Stimulated activated CD4-positive, alpha-beta T cell treated with anti-CD3 and anti-CD28 coated beads, TNF-alpha, amount 100 ng/mL, for 4 hours (primary cell): ENCODE data around the gene HRH3.

ENCODE experiments used
- DNase-seq, 3 experiments: peaks; one replicate each; pipeline ENCODE4 v3.0.0-alpha.2; 2020; ENCODE audit warnings: low read depth in 3 of 3

The HRH3 gene

GRCh38 chr20:62219992-62220665 is at the start of gene HRH3:
TSS of gene HRH3 (minus strand) at chr20:62220278. CDS start at chr20:62219970, 308 bp downstream.
- DNase-seq = peak in 1 of 3 experiments; percentile 18

- DNase-seq = no peak
Observed at GRCh38 chr20:62269871-62270270, 49.8 kb upstream of the HRH3 start.

- no peak for DNase-seq
Observed at GRCh38 chr20:62269378-62269777, 49.3 kb upstream of the HRH3 start.

- no peak for DNase-seq
Observed at GRCh38 chr20:62268228-62268900, 48.3 kb upstream of the HRH3 start.

GRCh38 chr20:62267543-62267942 is 47.5 kb upstream of the HRH3 start:
- DNase-seq = no peak

- DNase-seq = no peak
Observed at GRCh38 chr20:62266851-62267250, 46.8 kb upstream of the HRH3 start.

GRCh38 chr20:62266340-62266739 is 46.3 kb upstream of the HRH3 start:
- DNase-seq = no peak

- DNase-seq = no peak
Observed at GRCh38 chr20:62265365-62265764, 45.3 kb upstream of the HRH3 start.

- DNase-seq = no peak
Observed at GRCh38 chr20:62263396-62263795, 43.3 kb upstream of the HRH3 start.

GRCh38 chr20:62262064-62262463 is 42.0 kb upstream of the HRH3 start:
- no peak for DNase-seq

- DNase-seq = no peak
Observed at GRCh38 chr20:62259294-62259565, 39.2 kb upstream of the HRH3 start.

- DNase-seq = no peak
Observed at GRCh38 chr20:62258499-62259293, 38.6 kb upstream of the HRH3 start.

- no peak for DNase-seq
Observed at GRCh38 chr20:62255976-62256375, 35.9 kb upstream of the HRH3 start.

- no peak for DNase-seq
Observed at GRCh38 chr20:62254021-62254724, 34.1 kb upstream of the HRH3 start.

- no peak for DNase-seq
Observed at GRCh38 chr20:62253398-62253797, 33.3 kb upstream of the HRH3 start.

GRCh38 chr20:62252342-62252966 is 32.4 kb upstream of the HRH3 start:
- no peak for DNase-seq

- no peak for DNase-seq
Observed at GRCh38 chr20:62248890-62249560, 28.9 kb upstream of the HRH3 start.

GRCh38 chr20:62246872-62247652 is 27.0 kb upstream of the HRH3 start:
- no peak for DNase-seq

- DNase-seq = no peak
Observed at GRCh38 chr20:62246431-62246830, 26.4 kb upstream of the HRH3 start.

GRCh38 chr20:62245911-62246280 is 25.8 kb upstream of the HRH3 start:
- no peak for DNase-seq
